ENCODE measurements around the gene ZNF516.

Gene ZNF516

DNA sequence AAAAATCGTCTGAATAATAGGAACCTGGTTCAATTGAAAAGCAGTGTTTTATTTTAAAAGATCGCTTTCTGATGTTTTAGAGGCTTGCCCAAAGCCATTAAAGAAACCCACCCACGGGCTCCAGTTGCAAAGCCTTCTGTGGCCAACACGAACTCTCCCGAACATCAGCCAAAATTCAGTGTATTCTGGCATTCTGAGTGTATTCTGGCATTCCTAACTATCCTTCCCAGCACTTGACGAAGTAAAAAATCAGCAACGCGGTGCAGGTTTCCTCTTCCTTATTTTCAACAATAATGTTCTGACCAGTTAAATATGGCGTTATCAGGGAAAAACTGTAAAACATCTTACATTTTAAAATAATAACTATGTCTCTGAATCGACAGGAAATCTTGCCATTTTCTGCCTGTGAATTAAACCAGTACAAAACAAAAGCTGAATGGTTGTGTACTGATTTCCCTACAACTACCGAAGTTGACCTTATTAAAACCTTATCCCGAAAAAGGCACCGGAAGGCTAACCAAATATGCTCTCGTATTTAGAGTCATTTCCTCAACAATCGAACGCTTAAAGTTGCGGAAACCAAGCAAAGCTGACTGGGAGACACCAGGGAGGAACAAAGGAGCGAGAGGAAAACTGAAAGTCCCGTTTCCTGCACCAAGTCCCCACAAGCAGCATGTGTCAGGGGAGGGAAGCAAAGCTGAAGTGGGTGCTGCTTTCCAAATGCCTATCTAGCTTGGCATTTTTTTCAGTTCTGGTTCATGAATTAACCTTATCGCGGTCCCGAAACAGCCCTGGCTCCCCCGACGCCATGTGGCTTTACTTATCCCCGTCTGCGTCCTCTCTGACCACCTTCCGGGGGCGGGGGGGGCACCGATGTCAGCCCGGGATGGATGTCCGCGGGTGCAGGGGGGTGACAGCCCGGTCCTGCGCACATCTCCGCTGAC, 44.3 kb downstream of the ZNF516 start:
- no peaks in the 10 kb centered on the region for H3K79me1 ChIP-seq (ENCODE audit: low read length)
- no peak overlapping the region for H3K4ac ChIP-seq (ENCODE audit: low read depth, low read length)
- H3K18ac ChIP-seq (ENCODE audit: low read length), result no peak overlapping the region
- H3K9ac ChIP-seq (ENCODE audit: low read length), result peak overlapping the region; percentile 56
- peaks cover 12% of the 10 kb centered on the region for H3K4me1 ChIP-seq (ENCODE audit: control insufficient read depth, low read depth, low read length)
- DNase-seq, result peak; percentile 65
- H2BK15ac ChIP-seq (replicated peaks; ENCODE audit: low read depth), result no peak overlapping the region
- no peak overlapping the region for H2BK120ac ChIP-seq (ENCODE audit: low read depth, low read length)
- peak overlapping the region; percentile 92 for H3K4me2 ChIP-seq (ENCODE audit: low read length)
- H4K8ac ChIP-seq (ENCODE audit: low read depth, low read length), result no peak overlapping the region
- no peak overlapping the region for H4K5ac ChIP-seq (ENCODE audit: low read length)
- H3K4me3 ChIP-seq (ENCODE audit: low read length), result peak overlapping the region; percentile 33
- H2BK5ac ChIP-seq (ENCODE audit: low read length), result no peak overlapping the region
- peaks cover 17% of the 10 kb centered on the region for H3K27me3 ChIP-seq (ENCODE audit: insufficient read depth, low read length, poor library complexity)
- no peaks in the 10 kb centered on the region for H3K36me3 ChIP-seq (ENCODE audit: control insufficient read depth, insufficient read depth, low read length)
- no CpG with 5 or more reads among the region's 35 CpGs for WGBS (ENCODE audit: extremely low coverage, insufficient coverage, low lambda C conversion rate)
- peak overlapping the region; percentile 53 for H3K23ac ChIP-seq (ENCODE audit: low read length)
- H3K27ac ChIP-seq (ENCODE audit: low read depth, low read length), result no peak overlapping the region
- H3K79me2 ChIP-seq (ENCODE audit: control insufficient read depth, insufficient read depth, low read length), result no peaks in the 10 kb centered on the region
- H2AK5ac ChIP-seq (ENCODE audit: low read length), result no peak overlapping the region
- H3K56ac ChIP-seq (ENCODE audit: low read length), result peak overlapping the region; percentile 66

GRCh38 chr18:76449111-76449453, 46.0 kb downstream of the ZNF516 start:
- Histone ChIP-seq H4K5ac (ENCODE audit: low read length) (no peak overlapping the region), H3K56ac (ENCODE audit: low read length) (no peak overlapping the region), H3K18ac (ENCODE audit: low read length) (no peak overlapping the region), H3K36me3 (ENCODE audit: control insufficient read depth, insufficient read depth, low read length) (no peaks in the 10 kb centered on the region), H3K4me1 (ENCODE audit: control insufficient read depth, low read depth, low read length) (peaks cover 12% of the 10 kb centered on the region), H3K9ac (ENCODE audit: low read length) (no peak overlapping the region), H3K23ac (ENCODE audit: low read length) (no peak overlapping the region), H3K79me1 (ENCODE audit: low read length) (no peaks in the 10 kb centered on the region), H3K27me3 (ENCODE audit: insufficient read depth, low read length, poor library complexity) (peaks cover 17% of the 10 kb centered on the region), H2BK15ac (replicated peaks; ENCODE audit: low read depth) (no peak overlapping the region), H2BK5ac (ENCODE audit: low read length) (no peak overlapping the region), H2AK5ac (ENCODE audit: low read length) (no peak overlapping the region), H4K8ac (ENCODE audit: low read depth, low read length) (no peak overlapping the region), H3K4me3 (ENCODE audit: low read length) (no peak overlapping the region), H3K4ac (ENCODE audit: low read depth, low read length) (no peak overlapping the region), H3K79me2 (ENCODE audit: control insufficient read depth, insufficient read depth, low read length) (no peaks in the 10 kb centered on the region), H3K4me2 (ENCODE audit: low read length) (no peak overlapping the region), H2BK120ac (ENCODE audit: low read depth, low read length) (no peak overlapping the region), H3K27ac (ENCODE audit: low read depth, low read length) (no peak overlapping the region)
- no peak for DNase-seq
- WGBS (ENCODE audit: extremely low coverage, insufficient coverage, low lambda C conversion rate), result no CpG with 5 or more reads among the region's 5 CpGs

- WGBS (ENCODE audit: extremely low coverage, insufficient coverage, low lambda C conversion rate), result no CpG with 5 or more reads among the region's 16 CpGs
- Histone ChIP-seq H3K9ac (ENCODE audit: low read length) (no peak overlapping the region), H3K4me1 (ENCODE audit: control insufficient read depth, low read depth, low read length) (peaks cover 12% of the 10 kb centered on the region), H3K4me2 (ENCODE audit: low read length) (no peak overlapping the region), H3K79me1 (ENCODE audit: low read length) (no peaks in the 10 kb centered on the region), H3K56ac (ENCODE audit: low read length) (no peak overlapping the region), H4K8ac (ENCODE audit: low read depth, low read length) (no peak overlapping the region), H3K4ac (ENCODE audit: low read depth, low read length) (no peak overlapping the region), H2BK5ac (ENCODE audit: low read length) (no peak overlapping the region), H3K23ac (ENCODE audit: low read length) (no peak overlapping the region), H2BK120ac (ENCODE audit: low read depth, low read length) (no peak overlapping the region), H3K18ac (ENCODE audit: low read length) (no peak overlapping the region), H4K5ac (ENCODE audit: low read length) (no peak overlapping the region), H2AK5ac (ENCODE audit: low read length) (no peak overlapping the region), H3K27me3 (ENCODE audit: insufficient read depth, low read length, poor library complexity) (peaks cover 17% of the 10 kb centered on the region), H3K27ac (ENCODE audit: low read depth, low read length) (no peak overlapping the region), H3K4me3 (ENCODE audit: low read length) (no peak overlapping the region), H2BK15ac (replicated peaks; ENCODE audit: low read depth) (no peak overlapping the region), H3K79me2 (ENCODE audit: control insufficient read depth, insufficient read depth, low read length) (no peaks in the 10 kb centered on the region), H3K36me3 (ENCODE audit: control insufficient read depth, insufficient read depth, low read length) (no peaks in the 10 kb centered on the region)
- no peak for DNase-seq
Measured at GRCh38 chr18:76448256-76449110, 46.6 kb downstream of the ZNF516 start.

GRCh38 chr18:76447258-76447890, 47.7 kb downstream of the ZNF516 start:
- no peak overlapping the region for H2AK5ac ChIP-seq (ENCODE audit: low read length)
- no peaks in the 10 kb centered on the region for H3K36me3 ChIP-seq (ENCODE audit: control insufficient read depth, insufficient read depth, low read length)
- no CpG with 5 or more reads among the region's 21 CpGs for WGBS (ENCODE audit: extremely low coverage, insufficient coverage, low lambda C conversion rate)
- H3K23ac ChIP-seq (ENCODE audit: low read length), result no peak overlapping the region
- peaks cover 12% of the 10 kb centered on the region for H3K4me1 ChIP-seq (ENCODE audit: control insufficient read depth, low read depth, low read length)
- H2BK15ac ChIP-seq (replicated peaks; ENCODE audit: low read depth), result no peak overlapping the region
- H3K27me3 ChIP-seq (ENCODE audit: insufficient read depth, low read length, poor library complexity), result peaks cover 12% of the 10 kb centered on the region
- no peak overlapping the region for H3K9ac ChIP-seq (ENCODE audit: low read length)
- H4K8ac ChIP-seq (ENCODE audit: low read depth, low read length), result no peak overlapping the region
- H3K4ac ChIP-seq (ENCODE audit: low read depth, low read length), result no peak overlapping the region
- H3K4me2 ChIP-seq (ENCODE audit: low read length), result no peak overlapping the region
- no peaks in the 10 kb centered on the region for H3K79me2 ChIP-seq (ENCODE audit: control insufficient read depth, insufficient read depth, low read length)
- no peak for DNase-seq
- H2BK5ac ChIP-seq (ENCODE audit: low read length), result no peak overlapping the region
- H3K18ac ChIP-seq (ENCODE audit: low read length), result no peak overlapping the region
- H4K5ac ChIP-seq (ENCODE audit: low read length), result no peak overlapping the region
- H3K27ac ChIP-seq (ENCODE audit: low read depth, low read length), result no peak overlapping the region
- no peak overlapping the region for H3K56ac ChIP-seq (ENCODE audit: low read length)
- H3K79me1 ChIP-seq (ENCODE audit: low read length), result no peaks in the 10 kb centered on the region
- no peak overlapping the region for H2BK120ac ChIP-seq (ENCODE audit: low read depth, low read length)
- H3K4me3 ChIP-seq (ENCODE audit: low read length), result no peak overlapping the region

DNA sequence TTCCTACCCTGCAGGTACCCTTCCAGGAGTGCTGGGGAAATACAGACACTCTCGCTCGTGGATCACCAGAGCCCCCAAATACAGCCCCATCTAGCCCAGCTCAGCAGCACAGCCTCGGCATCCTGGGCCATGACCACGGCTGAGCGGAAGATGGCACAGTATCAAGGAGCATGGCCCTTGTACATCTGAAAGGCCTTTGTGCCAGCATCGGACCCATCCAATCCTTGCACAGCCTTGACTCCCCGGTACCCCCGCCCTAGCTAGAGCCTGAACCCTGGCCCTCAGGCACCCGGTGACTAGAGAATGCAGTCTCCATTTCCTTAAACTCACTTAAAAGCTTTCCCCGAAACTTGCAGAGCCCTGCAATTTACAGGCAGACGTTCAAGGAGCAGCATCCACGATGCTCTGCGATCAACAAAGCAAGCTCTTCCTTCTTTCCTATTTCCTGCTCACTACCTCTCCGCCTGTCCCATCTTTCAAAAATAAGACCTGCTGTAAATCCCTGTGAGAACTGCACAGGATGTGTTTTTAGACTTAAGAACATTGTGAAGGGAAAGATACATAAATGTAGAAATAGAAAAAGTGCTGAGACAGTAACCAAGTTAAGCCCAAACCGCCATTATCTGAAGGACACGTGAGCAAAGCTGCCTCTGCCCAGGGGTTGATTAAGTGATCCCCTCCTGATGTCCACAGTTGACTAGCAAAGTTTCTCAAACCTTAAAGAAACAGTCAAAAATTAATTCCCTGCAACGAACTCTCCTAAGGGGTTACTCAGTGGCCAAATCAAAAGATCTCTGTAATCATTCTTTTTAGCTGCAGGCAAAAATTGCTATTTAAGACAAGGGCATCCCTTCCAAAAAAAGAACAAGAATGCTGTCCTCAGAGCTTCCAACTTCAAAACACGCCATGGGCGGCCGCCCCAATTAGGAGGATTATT, 48.5 kb downstream of the ZNF516 start:
- Histone ChIP-seq H3K36me3 (ENCODE audit: control insufficient read depth, insufficient read depth, low read length) (no peaks in the 10 kb centered on the region), H2AK5ac (ENCODE audit: low read length) (no peak overlapping the region), H3K18ac (ENCODE audit: low read length) (no peak overlapping the region), H4K8ac (ENCODE audit: low read depth, low read length) (no peak overlapping the region), H2BK15ac (replicated peaks; ENCODE audit: low read depth) (no peak overlapping the region), H3K79me1 (ENCODE audit: low read length) (no peaks in the 10 kb centered on the region), H4K5ac (ENCODE audit: low read length) (no peak overlapping the region), H3K23ac (ENCODE audit: low read length) (no peak overlapping the region), H3K4me3 (ENCODE audit: low read length) (no peak overlapping the region), H2BK5ac (ENCODE audit: low read length) (no peak overlapping the region), H3K4me1 (ENCODE audit: control insufficient read depth, low read depth, low read length) (peaks cover 7% of the 10 kb centered on the region), H3K9ac (ENCODE audit: low read length) (no peak overlapping the region), H3K4me2 (ENCODE audit: low read length) (no peak overlapping the region), H2BK120ac (ENCODE audit: low read depth, low read length) (no peak overlapping the region), H3K56ac (ENCODE audit: low read length) (no peak overlapping the region), H3K27me3 (ENCODE audit: insufficient read depth, low read length, poor library complexity) (peaks cover 4% of the 10 kb centered on the region), H3K4ac (ENCODE audit: low read depth, low read length) (no peak overlapping the region), H3K27ac (ENCODE audit: low read depth, low read length) (no peak overlapping the region), H3K79me2 (ENCODE audit: control insufficient read depth, insufficient read depth, low read length) (no peaks in the 10 kb centered on the region)
- DNase-seq, result no peak
- no CpG with 5 or more reads among the region's 20 CpGs for WGBS (ENCODE audit: extremely low coverage, insufficient coverage, low lambda C conversion rate)

Data from mesendoderm (in vitro differentiated cells).